Measurements from ENCODE around the gene SPATA31C1. TPM values are rescaled to one million over a fixed set of nuclear protein-coding genes. Genes with fewer than 3 reads are reported as not detected.
"Not testable (repeated sequence)": the region's sequence is repeated elsewhere in the genome, so short reads cannot be mapped to it uniquely, and the experiment has no call there.

SPATA31C1 gene
- polyA plus RNA-seq (ENCODE audit: insufficient read length in 3 of 3): under 1 TPM; 0.40 to 0.76 (median 0.65) TPM

- DNase-seq (ENCODE audit: low read depth in 3 of 3, low spot score in 2 of 3): not testable (repeated sequence)
These were observed at the start of gene SPATA31C1 for GRCh38 chr9:87917662-87918061. Gene SPATA31C1, plus strand, starts transcription at chr9:87917962.

GRCh38 chr9:87868175-87868574 is 49.6 kb upstream of the SPATA31C1 start:
- no peak for DNase-seq (ENCODE audit: low read depth in 3 of 3, low spot score in 2 of 3)

- no peak for DNase-seq (ENCODE audit: low read depth in 3 of 3, low spot score in 2 of 3)
These were observed 49.1 kb upstream of the SPATA31C1 start for GRCh38 chr9:87868635-87869034.

GRCh38 chr9:87869082-87869481 is 48.7 kb upstream of the SPATA31C1 start:
- no peak for DNase-seq (ENCODE audit: low read depth in 3 of 3, low spot score in 2 of 3)

- no peak for DNase-seq (ENCODE audit: low read depth in 3 of 3, low spot score in 2 of 3)
These were observed 46.2 kb upstream of the SPATA31C1 start for GRCh38 chr9:87871425-87872078.

GRCh38 chr9:87872079-87872624 is 45.6 kb upstream of the SPATA31C1 start:
- DNase-seq (ENCODE audit: low read depth in 3 of 3, low spot score in 2 of 3): no peak

- no peak for DNase-seq (ENCODE audit: low read depth in 3 of 3, low spot score in 2 of 3)
These were observed 44.0 kb upstream of the SPATA31C1 start for GRCh38 chr9:87873607-87874303.

GRCh38 chr9:87874304-87874623 is 43.5 kb upstream of the SPATA31C1 start:
- DNase-seq (ENCODE audit: low read depth in 3 of 3, low spot score in 2 of 3): no peak

- DNase-seq (ENCODE audit: low read depth in 3 of 3, low spot score in 2 of 3): no peak
These were observed 42.7 kb upstream of the SPATA31C1 start for GRCh38 chr9:87875060-87875459.

- no peak for DNase-seq (ENCODE audit: low read depth in 3 of 3, low spot score in 2 of 3)
These were observed 41.8 kb upstream of the SPATA31C1 start for GRCh38 chr9:87875831-87876545.

- DNase-seq (ENCODE audit: low read depth in 3 of 3, low spot score in 2 of 3): no peak
These were observed 41.1 kb upstream of the SPATA31C1 start for GRCh38 chr9:87876708-87877107.

GRCh38 chr9:87878989-87879511 is 38.7 kb upstream of the SPATA31C1 start:
- DNase-seq (ENCODE audit: low read depth in 3 of 3, low spot score in 2 of 3): no peak

GRCh38 chr9:87880116-87880515 is 37.6 kb upstream of the SPATA31C1 start:
- DNase-seq (ENCODE audit: low read depth in 3 of 3, low spot score in 2 of 3): no peak

GRCh38 chr9:87880683-87881082 is 37.1 kb upstream of the SPATA31C1 start:
- DNase-seq (ENCODE audit: low read depth in 3 of 3, low spot score in 2 of 3): no peak

GRCh38 chr9:87882627-87883026 is 35.1 kb upstream of the SPATA31C1 start, which contains the start of gene SPATA31E1:
Gene SPATA31E1, plus strand, starts transcription at chr9:87882877. Its CDS starts 15 bp downstream, at chr9:87882892.
- no peak for DNase-seq (ENCODE audit: low read depth in 3 of 3, low spot score in 2 of 3)

- DNase-seq (ENCODE audit: low read depth in 3 of 3, low spot score in 2 of 3): no peak
These were observed 34.5 kb upstream of the SPATA31C1 start for GRCh38 chr9:87883274-87883673.

GRCh38 chr9:87883990-87884389 is 33.8 kb upstream of the SPATA31C1 start:
- DNase-seq (ENCODE audit: low read depth in 3 of 3, low spot score in 2 of 3): no peak

GRCh38 chr9:87884578-87885459 is 32.9 kb upstream of the SPATA31C1 start:
- no peak for DNase-seq (ENCODE audit: low read depth in 3 of 3, low spot score in 2 of 3)

GRCh38 chr9:87885484-87886189 is 32.1 kb upstream of the SPATA31C1 start:
- DNase-seq (ENCODE audit: low read depth in 3 of 3, low spot score in 2 of 3): no peak

Measured in right renal cortex interstitium (tissue), 3 donors.